Vagina (tissue), 2 donors: ENCODE results near the gene MRTO4. TPM values are rescaled to one million over a fixed set of nuclear protein-coding genes. Genes with fewer than 3 reads are reported as not detected.
A peak's percentile ranks its signal among the peaks of the same experiment; 100 is the strongest.

Experiments
- DNase-seq, 2 donors: peaks; one replicate each; pipeline ENCODE4 v3.0.0-alpha.2; 2017; ENCODE audit errors: extremely low spot score in 2 of 2
- H3K27ac ChIP-seq: fragments of 200-600 bp; sonication (generic); one replicate; pipeline ENCODE4 v1.5.1; 2019
- H3K27me3 ChIP-seq: fragments of 200-600 bp; sonication (generic); one replicate; pipeline ENCODE4 v1.5.1; 2019
- H3K36me3 ChIP-seq, 2 donors: fragments of 200-600 bp; sonication (generic); one replicate each; pipeline ENCODE4 v1.5.1; 2017 to 2019
- H3K4me1 ChIP-seq: fragments of 200-600 bp; sonication (generic); one replicate; pipeline ENCODE4 v1.5.1; 2019
- H3K4me3 ChIP-seq, 2 donors: fragments of 200-600 bp; sonication (generic); 1 replicate in 1 of 2; 2 replicates in 1 of 2; pipeline ENCODE4 v1.5.1; 2016 to 2019
- H3K9me3 ChIP-seq: fragments of 200-600 bp; sonication (generic); one replicate; pipeline ENCODE4 v1.5.1; 2019
- POLR2A ChIP-seq, 2 donors: fragments of 450-650 bp; IDR thresholded peaks; one replicate each; pipeline ENCODE4 v1.6.1; 2017; ENCODE audit warnings: antibody characterized with exemption in 2 of 2, mild to moderate bottlenecking in 2 of 2, moderate library complexity in 2 of 2
- POLR2AphosphoS5 ChIP-seq, 2 donors: sonication (generic); formaldehyde crosslinking; IDR thresholded peaks; one replicate each; pipeline ENCODE4 v1.9.0; 2017; ENCODE audit warnings: antibody characterized with exemption in 2 of 2, mild to moderate bottlenecking in 2 of 2, low read depth in 1 of 2; ENCODE audit not compliant: insufficient read depth in 1 of 2
- intact Hi-C: fragments of 100-400 bp; cut with DNase I; formaldehyde crosslinking; loops from one replicate; pipeline ENCODE4 v1.15.1; 2023
- total RNA-seq: library from RNA; depleted of rRNA; stranded (reverse); fragments of >200 nt; gene quantifications from one replicate; pipeline ENCODE4 v1.2.3, GENCODE V29; 2016
- TF ChIP-seq, protein P1 (sequence below), 3 experiments: fragments of 450-650 bp in 2 of 3; fragments of 200-600 bp in 1 of 3; sonication (generic) in 1 of 3; IDR thresholded peaks; one replicate each; pipeline ENCODE4 v1.5.1; 2017 to 2019; ENCODE audit warnings: antibody characterized with exemption in 3 of 3, mild to moderate bottlenecking in 2 of 3, moderate library complexity in 2 of 3

Gene MRTO4
- total RNA-seq, 1 donor from 2014 or later: 19.2 TPM

DNA sequence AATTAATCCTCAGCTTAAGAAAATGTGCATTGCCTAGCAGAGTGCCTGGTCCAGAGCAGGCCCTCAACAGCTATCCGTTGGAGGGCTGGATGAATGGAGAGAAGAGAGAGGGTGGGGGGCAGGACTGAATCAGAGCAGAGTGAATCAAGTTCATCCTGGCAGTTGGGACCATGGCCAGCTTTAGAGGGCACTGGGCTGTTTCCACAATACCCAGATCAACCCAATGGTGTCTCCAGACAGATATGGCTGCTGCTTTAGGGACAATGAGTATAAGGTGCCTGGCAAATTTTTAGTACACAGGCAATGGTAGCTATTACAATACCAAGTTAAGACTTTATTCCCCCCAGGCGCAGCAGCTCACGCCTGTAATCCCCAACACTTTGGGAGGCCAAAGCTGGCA lies 17.4 kb upstream of the MRTO4 start:
- DNase-seq: no peak
- TF ChIP-seq POLR2AphosphoS5 (IDR thresholded peaks at IDR 0.05; ENCODE audit: insufficient read depth in 1 of 2, low read depth in 1 of 2): no peak
- TF ChIP-seq, protein P1, sequence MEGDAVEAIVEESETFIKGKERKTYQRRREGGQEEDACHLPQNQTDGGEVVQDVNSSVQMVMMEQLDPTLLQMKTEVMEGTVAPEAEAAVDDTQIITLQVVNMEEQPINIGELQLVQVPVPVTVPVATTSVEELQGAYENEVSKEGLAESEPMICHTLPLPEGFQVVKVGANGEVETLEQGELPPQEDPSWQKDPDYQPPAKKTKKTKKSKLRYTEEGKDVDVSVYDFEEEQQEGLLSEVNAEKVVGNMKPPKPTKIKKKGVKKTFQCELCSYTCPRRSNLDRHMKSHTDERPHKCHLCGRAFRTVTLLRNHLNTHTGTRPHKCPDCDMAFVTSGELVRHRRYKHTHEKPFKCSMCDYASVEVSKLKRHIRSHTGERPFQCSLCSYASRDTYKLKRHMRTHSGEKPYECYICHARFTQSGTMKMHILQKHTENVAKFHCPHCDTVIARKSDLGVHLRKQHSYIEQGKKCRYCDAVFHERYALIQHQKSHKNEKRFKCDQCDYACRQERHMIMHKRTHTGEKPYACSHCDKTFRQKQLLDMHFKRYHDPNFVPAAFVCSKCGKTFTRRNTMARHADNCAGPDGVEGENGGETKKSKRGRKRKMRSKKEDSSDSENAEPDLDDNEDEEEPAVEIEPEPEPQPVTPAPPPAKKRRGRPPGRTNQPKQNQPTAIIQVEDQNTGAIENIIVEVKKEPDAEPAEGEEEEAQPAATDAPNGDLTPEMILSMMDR (IDR thresholded peaks at IDR 0.05): no peak
- no peak for TF ChIP-seq POLR2A (IDR thresholded peaks at IDR 0.05)
- Histone ChIP-seq H3K27me3 (no peaks in the 10 kb centered on the region), H3K4me1 (no peaks in the 10 kb centered on the region), H3K4me3 (no peak overlapping the region), H3K27ac (no peak overlapping the region), H3K9me3 (no peaks in the 10 kb centered on the region), H3K36me3 (peaks cover 0 to 91% of the 10 kb centered on the region in 2 donors)
- intact Hi-C loops: no loop called here

DNA sequence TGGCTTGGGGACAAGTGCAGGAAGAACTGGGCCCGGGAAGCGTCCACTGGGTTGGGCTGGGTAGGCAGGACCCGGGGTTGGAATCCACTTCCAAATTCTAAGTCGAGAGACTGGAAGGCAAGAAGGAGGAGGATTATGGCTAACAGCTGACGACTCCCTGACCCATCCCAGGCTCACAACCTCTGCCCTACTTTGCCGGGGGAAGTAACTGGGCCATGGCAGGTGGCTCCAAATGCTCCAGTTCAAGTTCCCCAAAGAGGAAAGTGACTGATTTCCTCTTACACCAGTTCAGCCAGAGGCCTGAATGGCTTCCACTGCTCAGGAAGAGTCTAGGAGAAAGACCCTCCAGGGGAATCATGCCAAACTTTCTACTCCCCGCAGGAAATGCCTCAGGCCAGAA lies 11.7 kb upstream of the MRTO4 start:
- no peaks in the 10 kb centered on the region for H3K9me3 ChIP-seq
- TF ChIP-seq POLR2AphosphoS5 (IDR thresholded peaks at IDR 0.05; ENCODE audit: insufficient read depth in 1 of 2, low read depth in 1 of 2): no peak
- TF ChIP-seq, protein P1 (IDR thresholded peaks at IDR 0.05): no peak
- TF ChIP-seq POLR2A (IDR thresholded peaks at IDR 0.05): no peak
- peaks cover 5 to 88% of the 10 kb centered on the region in 2 donors for H3K36me3 ChIP-seq
- intact Hi-C loops: loop anchor here (10.0 kb wide), 1 partner anchor 355 kb away; no protein-coding TSS in a partner anchor
- H3K27ac ChIP-seq: no peak overlapping the region
- no peaks in the 10 kb centered on the region for H3K4me1 ChIP-seq
- no peaks in the 10 kb centered on the region for H3K27me3 ChIP-seq
- H3K4me3 ChIP-seq: no peak overlapping the region
- no peak for DNase-seq

DNA sequence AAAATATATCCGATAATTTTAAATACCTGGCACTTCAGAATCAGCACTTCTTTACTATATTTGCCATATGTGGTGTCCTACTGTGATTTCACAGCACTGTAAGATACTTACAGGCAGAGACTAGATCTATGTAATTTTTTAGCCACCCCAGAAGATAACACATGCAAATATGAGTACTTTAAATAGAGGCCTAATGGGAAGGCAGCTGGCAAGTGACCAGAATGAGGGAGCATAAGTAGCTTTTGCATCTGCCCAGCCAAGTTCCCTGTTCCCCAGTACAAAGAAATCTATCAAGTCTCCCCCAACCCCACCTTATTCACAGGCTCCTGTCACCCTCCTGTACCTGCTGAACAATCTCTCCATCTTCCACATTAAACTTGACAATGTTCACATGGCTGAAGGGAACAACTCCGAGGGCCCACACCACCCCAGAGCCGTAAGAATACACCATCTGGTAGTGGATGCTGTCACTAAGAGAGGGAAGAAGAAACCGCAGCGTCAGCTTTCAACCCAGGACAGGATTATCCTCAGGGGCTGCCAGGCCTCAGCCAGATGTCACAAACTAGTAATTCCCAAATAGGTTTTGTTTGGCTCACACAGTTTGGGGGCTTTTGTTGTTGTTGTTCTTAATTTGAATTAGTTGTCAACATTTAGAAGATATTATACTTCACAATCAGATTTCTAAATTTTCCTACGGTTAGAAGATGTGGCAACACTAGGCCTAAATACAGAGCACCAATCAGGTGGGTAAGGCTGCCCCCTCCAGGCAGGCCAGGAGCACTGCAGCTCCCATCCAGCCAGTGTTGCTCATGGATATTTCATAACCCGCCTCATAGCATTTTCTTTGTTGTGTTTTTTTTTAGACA lies 10.7 kb upstream of the MRTO4 start:
- Histone ChIP-seq H3K4me3 (no peak overlapping the region), H3K4me1 (no peaks in the 10 kb centered on the region), H3K27ac (peak overlapping the region; percentile 25), H3K27me3 (no peaks in the 10 kb centered on the region), H3K36me3 (peaks cover 5 to 79% of the 10 kb centered on the region in 2 donors), H3K9me3 (no peaks in the 10 kb centered on the region)
- DNase-seq: no peak
- TF ChIP-seq POLR2A (IDR thresholded peaks at IDR 0.05): no peak
- TF ChIP-seq, protein P1 (IDR thresholded peaks at IDR 0.05): peak; percentile 71 to 91 (median 85)
- no peak for TF ChIP-seq POLR2AphosphoS5 (IDR thresholded peaks at IDR 0.05; ENCODE audit: insufficient read depth in 1 of 2, low read depth in 1 of 2)
- intact Hi-C loops: loop anchor here (10.0 kb wide), 1 partner anchor 356 kb away; no protein-coding TSS in a partner anchor

DNA sequence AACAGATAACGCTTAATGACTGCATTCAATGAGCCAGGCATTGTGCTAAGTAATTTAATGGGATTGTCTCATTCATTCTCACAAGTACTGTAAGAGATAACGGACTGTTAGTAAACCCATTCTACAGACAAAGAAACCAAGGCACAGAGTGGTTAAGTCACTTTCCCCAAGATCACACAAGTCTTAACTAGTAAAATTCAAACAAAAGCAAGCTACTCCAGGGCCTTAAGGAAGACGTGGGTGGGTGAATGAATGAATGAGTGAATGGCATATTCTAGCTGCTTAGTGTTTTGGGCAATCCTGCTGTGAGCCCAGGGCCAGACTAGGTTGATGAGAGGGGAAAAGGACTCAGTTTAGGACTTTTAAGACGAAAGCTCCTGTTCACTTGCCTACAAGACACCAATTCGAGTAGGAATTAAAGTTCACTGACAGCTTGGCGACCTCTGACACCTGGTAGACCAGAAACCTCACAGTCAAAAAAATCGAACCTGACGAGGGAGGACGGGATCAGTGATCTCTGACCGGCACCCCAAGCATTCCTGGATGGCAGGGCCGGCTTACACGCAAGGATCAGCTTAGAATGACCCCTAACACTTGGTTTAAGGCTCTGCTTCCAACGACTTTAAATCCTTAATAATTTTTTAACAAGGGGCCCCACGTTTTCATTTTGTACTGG lies 838 bp upstream of the MRTO4 start:
- Histone ChIP-seq H3K36me3 (peaks cover 0 to 4% of the 10 kb centered on the region in 2 donors), H3K9me3 (no peaks in the 10 kb centered on the region), H3K27me3 (no peaks in the 10 kb centered on the region), H3K4me3 (peak overlapping the region; percentile 73 to 75), H3K27ac (peak overlapping the region; percentile 89), H3K4me1 (peaks cover 43% of the 10 kb centered on the region)
- intact Hi-C loops: no loop called here
- DNase-seq: no peak
- no peak for TF ChIP-seq POLR2AphosphoS5 (IDR thresholded peaks at IDR 0.05; ENCODE audit: insufficient read depth in 1 of 2, low read depth in 1 of 2)
- TF ChIP-seq, protein P1 (IDR thresholded peaks at IDR 0.05): no peak
- TF ChIP-seq POLR2A (IDR thresholded peaks at IDR 0.05): no peak
